ENCODE data around the gene PTGER4. TPM values are rescaled to one million over a fixed set of nuclear protein-coding genes. Genes with fewer than 3 reads are reported as not detected.

Gene PTGER4
- total and polyA plus RNA-seq, 9 donors: 0.66 to 8.8 (median 2.8) TPM

GRCh38 chr5:40688996-40689395 is 9.3 kb downstream of the PTGER4 start:
- TF ChIP-seq EP300 (IDR thresholded peaks at IDR 0.05) (no peak), CTCF (IDR thresholded peaks at IDR 0.05) (no peak), POLR2A (IDR thresholded peaks at IDR 0.05) (no peak)
- no peak for DNase-seq
- Histone ChIP-seq H3K27ac (no peak overlapping the region), H3K4me1 (ENCODE audit: insufficient read depth) (no peaks in the 10 kb centered on the region), H3K4me3 (no peak overlapping the region), H3K9me3 (no peaks in the 10 kb centered on the region), H3K36me3 (no peaks in the 10 kb centered on the region), H3K27me3 (no peaks in the 10 kb centered on the region)
- intact Hi-C loops (cut with DNase I): loop anchor here in 3 of 4 donors (10.0 kb wide), 4 partner anchors 734 to 1114 kb away; no protein-coding TSS in a partner anchor

GRCh38 chr5:40689438-40689837 is 9.7 kb downstream of the PTGER4 start:
- Histone ChIP-seq H3K9me3 (no peaks in the 10 kb centered on the region), H3K36me3 (no peaks in the 10 kb centered on the region), H3K4me3 (no peak overlapping the region), H3K27ac (no peak overlapping the region), H3K27me3 (no peaks in the 10 kb centered on the region), H3K4me1 (ENCODE audit: insufficient read depth) (no peaks in the 10 kb centered on the region)
- intact Hi-C loops (cut with DNase I): loop anchor here in 3 of 4 donors (10.0 kb wide), 4 partner anchors 735 to 1115 kb away; no protein-coding TSS in a partner anchor
- no peak for TF ChIP-seq CTCF (IDR thresholded peaks at IDR 0.05)
- TF ChIP-seq EP300 (IDR thresholded peaks at IDR 0.05): no peak
- no peak for TF ChIP-seq POLR2A (IDR thresholded peaks at IDR 0.05)
- WGBS, 3 donors: 5 to 10% (median 9%) methylated on average over 3 of the region's 3 CpGs
- DNase-seq: no peak

- Histone ChIP-seq H3K27ac (no peak overlapping the region), H3K9me3 (no peaks in the 10 kb centered on the region), H3K4me3 (no peak overlapping the region), H3K4me1 (ENCODE audit: insufficient read depth) (no peaks in the 10 kb centered on the region), H3K36me3 (no peaks in the 10 kb centered on the region), H3K27me3 (no peaks in the 10 kb centered on the region)
- TF ChIP-seq CTCF (IDR thresholded peaks at IDR 0.05) (no peak), EP300 (IDR thresholded peaks at IDR 0.05) (no peak), POLR2A (IDR thresholded peaks at IDR 0.05) (no peak)
- intact Hi-C loops (cut with DNase I): no loop called here
- 52 to 56% (median 53%) methylated on average over 3 of the region's 3 CpGs for WGBS, 3 donors
- no peak for DNase-seq
Observed at GRCh38 chr5:40690267-40690666, 10.6 kb downstream of the PTGER4 start.

DNA sequence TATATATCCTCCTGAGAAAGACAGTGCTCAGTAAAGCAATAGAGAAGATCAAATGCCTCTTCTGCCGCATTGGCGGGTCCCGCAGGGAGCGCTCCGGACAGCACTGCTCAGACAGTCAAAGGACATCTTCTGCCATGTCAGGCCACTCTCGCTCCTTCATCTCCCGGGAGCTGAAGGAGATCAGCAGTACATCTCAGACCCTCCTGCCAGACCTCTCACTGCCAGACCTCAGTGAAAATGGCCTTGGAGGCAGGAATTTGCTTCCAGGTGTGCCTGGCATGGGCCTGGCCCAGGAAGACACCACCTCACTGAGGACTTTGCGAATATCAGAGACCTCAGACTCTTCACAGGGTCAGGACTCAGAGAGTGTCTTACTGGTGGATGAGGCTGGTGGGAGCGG is 12.2 kb downstream of the PTGER4 start:
- no peak for DNase-seq
- Histone ChIP-seq H3K9me3 (no peaks in the 10 kb centered on the region), H3K4me3 (no peak overlapping the region), H3K36me3 (no peaks in the 10 kb centered on the region), H3K27me3 (no peaks in the 10 kb centered on the region), H3K4me1 (ENCODE audit: insufficient read depth) (no peaks in the 10 kb centered on the region), H3K27ac (no peak overlapping the region)
- intact Hi-C loops (cut with DNase I): no loop called here
- WGBS, 3 donors: 93 to 96% (median 96%) methylated on average over 9 of the region's 9 CpGs
- TF ChIP-seq CTCF (IDR thresholded peaks at IDR 0.05) (no peak), POLR2A (IDR thresholded peaks at IDR 0.05) (no peak), EP300 (IDR thresholded peaks at IDR 0.05) (no peak)

DNA sequence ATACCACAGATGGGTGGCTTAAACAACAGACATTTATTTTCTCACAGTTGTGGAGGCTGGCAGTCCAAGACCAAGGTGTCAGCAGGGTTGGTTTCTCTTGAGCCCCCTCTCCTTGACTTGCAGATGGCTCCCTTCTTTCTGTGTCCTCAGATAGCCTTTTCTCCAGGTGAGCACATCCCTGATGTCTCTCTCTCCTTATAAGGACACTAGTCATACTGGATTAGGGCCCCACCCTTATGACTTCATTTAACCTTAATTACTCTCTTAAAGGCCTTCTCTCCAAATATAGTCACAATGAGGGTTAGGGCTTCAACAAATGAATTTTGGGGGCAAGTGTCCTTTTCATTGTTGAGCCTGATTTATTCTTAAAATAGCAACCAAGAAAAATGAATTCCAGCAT is 14.7 kb downstream of the PTGER4 start:
- H3K27me3 ChIP-seq: no peaks in the 10 kb centered on the region
- intact Hi-C loops (cut with DNase I): no loop called here
- no peak for DNase-seq
- H3K4me1 ChIP-seq (ENCODE audit: insufficient read depth): no peaks in the 10 kb centered on the region
- H3K4me3 ChIP-seq: no peak overlapping the region
- H3K9me3 ChIP-seq: no peaks in the 10 kb centered on the region
- no peaks in the 10 kb centered on the region for H3K36me3 ChIP-seq
- no peak overlapping the region for H3K27ac ChIP-seq
- TF ChIP-seq CTCF (IDR thresholded peaks at IDR 0.05) (no peak), POLR2A (IDR thresholded peaks at IDR 0.05) (no peak), EP300 (IDR thresholded peaks at IDR 0.05) (no peak)
